Pons (tissue), 1 donor: ENCODE results near the gene MAP2K5.

Experiments used
- DNase-seq: peaks from one replicate; pipeline ENCODE4 v3.0.0-alpha.2; 2016; ENCODE audit warnings: low spot score

The MAP2K5 gene

GRCh38 chr15:67825881-67826716 is 283.6 kb downstream of the MAP2K5 start:
- no peak for DNase-seq

- DNase-seq: no peak
Observed at GRCh38 chr15:67826717-67827561, 284.4 kb downstream of the MAP2K5 start.

GRCh38 chr15:67827562-67828277 is 285.2 kb downstream of the MAP2K5 start:
- no peak for DNase-seq

GRCh38 chr15:67828278-67828968 is 285.9 kb downstream of the MAP2K5 start:
- no peak for DNase-seq

- no peak for DNase-seq
Observed at GRCh38 chr15:67828969-67829646, 286.6 kb downstream of the MAP2K5 start.

GRCh38 chr15:67829647-67830504 is 287.4 kb downstream of the MAP2K5 start:
- DNase-seq: no peak

GRCh38 chr15:67831363-67831762 is 288.9 kb downstream of the MAP2K5 start:
- DNase-seq: no peak

- DNase-seq: no peak
Observed at GRCh38 chr15:67832031-67832551, 289.6 kb downstream of the MAP2K5 start.

GRCh38 chr15:67832897-67833709 is 290.6 kb downstream of the MAP2K5 start:
- DNase-seq: no peak

GRCh38 chr15:67833710-67834511 is 291.4 kb downstream of the MAP2K5 start:
- no peak for DNase-seq

- DNase-seq: no peak
Observed at GRCh38 chr15:67834581-67835296, 292.2 kb downstream of the MAP2K5 start.

- DNase-seq: no peak
Observed at GRCh38 chr15:67835297-67836133, 293.0 kb downstream of the MAP2K5 start.

GRCh38 chr15:67836134-67836455 is 293.6 kb downstream of the MAP2K5 start:
- no peak for DNase-seq

- DNase-seq: peak; percentile 38
Observed at GRCh38 chr15:67836477-67836876, 294.0 kb downstream of the MAP2K5 start.

GRCh38 chr15:67836955-67837354 is 294.5 kb downstream of the MAP2K5 start:
- DNase-seq: peak; percentile 9

- DNase-seq: peak; percentile 58
Observed at GRCh38 chr15:67838789-67839332, 296.4 kb downstream of the MAP2K5 start.
